Neural crest cell (in vitro differentiated cells): ENCODE results near the gene CSNK1E. TPM values are rescaled to one million over a fixed set of nuclear protein-coding genes. Genes with fewer than 3 reads are reported as not detected.

ENCODE experiments used
- DNase-seq: peaks from one replicate; pipeline ENCODE4 v3.0.0; 2021; ENCODE audit warnings: low read depth, mixed read lengths, low spot score
- H3K27ac Mint-ChIP-seq: one replicate; pipeline ENCODE4 v1.8.0; 2021; ENCODE audit warnings: mild to moderate bottlenecking, mixed read lengths; ENCODE audit not compliant: unreplicated experiment
- H3K27me3 Mint-ChIP-seq: 2 replicates; pipeline ENCODE4 v1.8.0; 2021; ENCODE audit warnings: low read depth, mild to moderate bottlenecking, mixed read lengths
- H3K36me3 Mint-ChIP-seq: 2 replicates; pipeline ENCODE4 v1.8.0; 2021; ENCODE audit warnings: low read depth, mild to moderate bottlenecking, mixed read lengths
- H3K4me1 Mint-ChIP-seq: 2 replicates; pipeline ENCODE4 v1.8.0; 2021; ENCODE audit warnings: mixed read lengths
- H3K4me3 Mint-ChIP-seq: one replicate; pipeline ENCODE4 v1.8.0; 2021; ENCODE audit warnings: mild to moderate bottlenecking, mixed read lengths
- H3K9me3 Mint-ChIP-seq: 2 replicates; pipeline ENCODE4 v1.8.0; 2021; ENCODE audit warnings: mixed read lengths
- CTCF ChIP-seq: fragments of 200-600 bp; sonication (generic); conservative IDR thresholded peaks from 2 replicates; pipeline ENCODE4 v1.5.0; 2021; ENCODE audit warnings: antibody characterized with exemption, mild to moderate bottlenecking
- total RNA-seq: library from RNA; stranded (reverse); gene quantifications from 2 replicates; pipeline ENCODE4 v1.2.1, GENCODE V29; 2021

CSNK1E gene
- total RNA-seq, 1 donor from 2014 or later = 250 TPM

GRCh38 chr22:38304526-38304925 lies 12.7 kb downstream of the CSNK1E start:
- Mint-ChIP-seq H3K9me3 (no peaks in the 10 kb centered on the region), H3K27ac (no peak overlapping the region)
- no peak for DNase-seq

GRCh38 chr22:38303974-38304373 lies 13.3 kb downstream of the CSNK1E start:
- H3K36me3 Mint-ChIP-seq = peaks cover 13% of the 10 kb centered on the region
- H3K4me1 Mint-ChIP-seq = peaks cover 41% of the 10 kb centered on the region
- TF ChIP-seq CTCF = no peak

More at GRCh38 chr22:38304526-38304925, 12.7 kb downstream of the CSNK1E start:
- peaks cover 41% of the 10 kb centered on the region for H3K4me1 Mint-ChIP-seq
- peak; percentile 26 for TF ChIP-seq CTCF
- H3K4me3 Mint-ChIP-seq = no peak overlapping the region
- no peaks in the 10 kb centered on the region for H3K27me3 Mint-ChIP-seq
- H3K36me3 Mint-ChIP-seq = peaks cover 12% of the 10 kb centered on the region

GRCh38 chr22:38302906-38303305 lies 14.3 kb downstream of the CSNK1E start:
- Mint-ChIP-seq H3K4me1 (peaks cover 34% of the 10 kb centered on the region), H3K9me3 (no peaks in the 10 kb centered on the region), H3K27me3 (no peaks in the 10 kb centered on the region), H3K36me3 (peaks cover 18% of the 10 kb centered on the region), H3K27ac (no peak overlapping the region), H3K4me3 (no peak overlapping the region)
- DNase-seq = no peak
- no peak for TF ChIP-seq CTCF

More at GRCh38 chr22:38303974-38304373, 13.3 kb downstream of the CSNK1E start:
- no peak overlapping the region for H3K4me3 Mint-ChIP-seq
- no peaks in the 10 kb centered on the region for H3K9me3 Mint-ChIP-seq
- no peak for DNase-seq
- H3K27me3 Mint-ChIP-seq = no peaks in the 10 kb centered on the region
- no peak overlapping the region for H3K27ac Mint-ChIP-seq

- TF ChIP-seq CTCF = no peak
- peak overlapping the region; percentile 38 for H3K4me3 Mint-ChIP-seq
- no peak for DNase-seq
- H3K9me3 Mint-ChIP-seq = no peaks in the 10 kb centered on the region
- H3K4me1 Mint-ChIP-seq = peaks cover 25% of the 10 kb centered on the region
- no peaks in the 10 kb centered on the region for H3K27me3 Mint-ChIP-seq
- peak overlapping the region; percentile 84 for H3K27ac Mint-ChIP-seq
- H3K36me3 Mint-ChIP-seq = peaks cover 21% of the 10 kb centered on the region
Observed at GRCh38 chr22:38300946-38301345, 16.3 kb downstream of the CSNK1E start.

- H3K27me3 Mint-ChIP-seq = no peaks in the 10 kb centered on the region
- DNase-seq = no peak
- no peak for TF ChIP-seq CTCF
- peak overlapping the region; percentile 84 for H3K27ac Mint-ChIP-seq
- no peaks in the 10 kb centered on the region for H3K9me3 Mint-ChIP-seq
- peaks cover 19% of the 10 kb centered on the region for H3K4me1 Mint-ChIP-seq
- H3K4me3 Mint-ChIP-seq = peak overlapping the region; percentile 38
- peaks cover 21% of the 10 kb centered on the region for H3K36me3 Mint-ChIP-seq
Observed at GRCh38 chr22:38300197-38300945, 16.9 kb downstream of the CSNK1E start.
